CD14-positive monocyte (primary cell): ENCODE results near the gene UBA1. TPM values are rescaled to one million over a fixed set of nuclear protein-coding genes. Genes with fewer than 3 reads are reported as not detected.

Experiments used
- DNase-seq, 3 donors: peaks; one replicate each; pipeline ENCODE4 v3.0.0-alpha.2; 2011 to 2022
- H2AFZ ChIP-seq: 2 replicates; pipeline ENCODE4 v1.6.0; 2012; ENCODE audit warnings: mild to moderate bottlenecking, low read depth, low read length, inconsistent platforms; ENCODE audit not compliant: insufficient read depth, poor library complexity, severe bottlenecking
- H3K27ac ChIP-seq, 2 donors: 1 replicate in 1 of 2; 2 replicates in 1 of 2; pipeline ENCODE4 v1.5.1; 2012 to 2013; ENCODE audit warnings: low read length in 2 of 2, control low read depth in 1 of 2, inconsistent platforms in 1 of 2, low read depth in 1 of 2, mild to moderate bottlenecking in 1 of 2
- H3K27me3 ChIP-seq, 2 donors: one replicate each; pipeline versions ENCODE4 v1.6.0 to v1.6.1; 2011 to 2013; ENCODE audit warnings: low read length in 2 of 2; ENCODE audit not compliant: control insufficient read depth in 2 of 2, insufficient read depth in 2 of 2
- H3K36me3 ChIP-seq, 2 donors: replicated peaks in 1 of 2; 1 replicate in 1 of 2; 2 replicates in 1 of 2; pipeline versions ENCODE4 v1.5.1 to v1.6.1; 2012 to 2013; ENCODE audit warnings: low read length in 2 of 2, control low read depth in 1 of 2, inconsistent platforms in 1 of 2, mild to moderate bottlenecking in 1 of 2; ENCODE audit not compliant: insufficient read depth in 2 of 2, control insufficient read depth in 1 of 2
- H3K4me1 ChIP-seq, 2 donors: 1 replicate in 1 of 2; 2 replicates in 1 of 2; pipeline versions ENCODE4 v1.5.1 to v1.6.1; 2012 to 2013; ENCODE audit warnings: low read length in 2 of 2, control low read depth in 1 of 2, inconsistent platforms in 1 of 2, mild to moderate bottlenecking in 1 of 2, moderate library complexity in 1 of 2; ENCODE audit not compliant: insufficient read depth in 2 of 2, control insufficient read depth in 1 of 2
- H3K4me2 ChIP-seq: replicated peaks from 2 replicates; pipeline ENCODE3; 2012; ENCODE audit warnings: low read length, moderate library complexity, mild to moderate bottlenecking; ENCODE audit not compliant: poor library complexity, severe bottlenecking; ENCODE audit errors: extremely low read depth
- H3K4me3 ChIP-seq, 3 experiments: fragments of 200-600 bp in 1 of 3; sonication (generic) in 1 of 3; replicated peaks in 1 of 3; 1 replicate in 2 of 3; 2 replicates in 1 of 3; pipeline ENCODE4 v1.5.1; 2011 to 2013; ENCODE audit warnings: low read length in 3 of 3, mild to moderate bottlenecking in 3 of 3, control low read depth in 2 of 3, low read depth in 2 of 3, inconsistent platforms in 1 of 3, moderate library complexity in 1 of 3
- H3K79me2 ChIP-seq: 2 replicates; pipeline ENCODE4 v1.6.0; 2012; ENCODE audit warnings: mild to moderate bottlenecking, control low read depth, inconsistent platforms, low read length, moderate library complexity; ENCODE audit not compliant: insufficient read depth
- H3K9ac ChIP-seq: 2 replicates; pipeline ENCODE4 v1.6.0; 2017; ENCODE audit warnings: low read length, mild to moderate bottlenecking; ENCODE audit not compliant: insufficient read depth, poor library complexity, severe bottlenecking
- H3K9me3 ChIP-seq, 2 donors: replicated peaks in 1 of 2; 1 replicate in 1 of 2; 2 replicates in 1 of 2; pipeline versions ENCODE4 v1.5.1 to v1.6.1; 2012 to 2013; ENCODE audit warnings: low read length in 2 of 2, control low read depth in 1 of 2; ENCODE audit not compliant: control insufficient read depth in 1 of 2, insufficient read depth in 1 of 2
- H4K20me1 ChIP-seq: 2 replicates; pipeline ENCODE4 v1.6.0; 2012; ENCODE audit warnings: mild to moderate bottlenecking, low read length, control low read depth, moderate library complexity; ENCODE audit not compliant: insufficient read depth
- H3K27ac Mint-ChIP-seq, 7 donors: one replicate each; pipeline ENCODE4 v1.8.0; 2020; ENCODE audit warnings: mild to moderate bottlenecking in 7 of 7, mixed read lengths in 7 of 7, moderate library complexity in 6 of 7, inconsistent platforms in 2 of 7
- H3K27me3 Mint-ChIP-seq, 3 donors: one replicate each; pipeline ENCODE4 v1.8.0; 2021 to 2022; ENCODE audit warnings: low read depth in 3 of 3, mild to moderate bottlenecking in 3 of 3, mixed read lengths in 3 of 3, moderate library complexity in 3 of 3, inconsistent platforms in 1 of 3
- H3K36me3 Mint-ChIP-seq, 2 donors: one replicate each; pipeline ENCODE4 v1.8.0; 2020; ENCODE audit warnings: mixed read lengths in 2 of 2, inconsistent platforms in 1 of 2, mild to moderate bottlenecking in 1 of 2
- H3K4me1 Mint-ChIP-seq: one replicate; pipeline ENCODE4 v1.8.0; 2020; ENCODE audit warnings: mild to moderate bottlenecking, mixed read lengths
- H3K4me3 Mint-ChIP-seq, 2 donors: one replicate each; pipeline ENCODE4 v1.8.0; 2020; ENCODE audit warnings: mild to moderate bottlenecking in 2 of 2, mixed read lengths in 2 of 2, moderate library complexity in 1 of 2
- H3K9me3 Mint-ChIP-seq, 7 donors: one replicate each; pipeline ENCODE4 v1.8.0; 2020 to 2022; ENCODE audit warnings: mixed read lengths in 7 of 7, mild to moderate bottlenecking in 6 of 7, moderate library complexity in 6 of 7, inconsistent platforms in 2 of 7
- WGBS: methylation state at CpG from one replicate; pipeline ENCODE4 v1.1.5; 2013; ENCODE audit warnings: missing lambda C conversion rate; ENCODE audit not compliant: insufficient coverage; 5-methylcytosine and 5-hydroxymethylcytosine counted together
- intact Hi-C, 2 donors: fragments of 100-400 bp; cut with micrococcal nuclease; formaldehyde crosslinking; loops; one replicate each; pipeline versions ENCODE4 v1.15.0 to v1.15.1; 2023
- polyA plus RNA-seq, 3 donors: library from polyadenylated mRNA; depleted of rRNA in 1 of 3; unstranded in 2 of 3; stranded (reverse) in 1 of 3; fragments of 300-500 nt in 2 of 3; fragments of >200 nt in 1 of 3; fragmentation: Illumina TruSeq in 2 of 3; gene quantifications; 1 replicate in 2 of 3; 2 replicates in 1 of 3; pipeline ENCODE4 v1.2.3, GENCODE V29; 2012 to 2021
- TF ChIP-seq, protein P1 (sequence below): fragments of 200-600 bp; IDR thresholded peaks from one replicate; pipeline ENCODE4 v1.8.0; 2022; ENCODE audit warnings: antibody characterized with exemption, mild to moderate bottlenecking

UBA1 gene
- polyA plus RNA-seq, 3 donors, result 125 to 157 (median 150) TPM

DNA sequence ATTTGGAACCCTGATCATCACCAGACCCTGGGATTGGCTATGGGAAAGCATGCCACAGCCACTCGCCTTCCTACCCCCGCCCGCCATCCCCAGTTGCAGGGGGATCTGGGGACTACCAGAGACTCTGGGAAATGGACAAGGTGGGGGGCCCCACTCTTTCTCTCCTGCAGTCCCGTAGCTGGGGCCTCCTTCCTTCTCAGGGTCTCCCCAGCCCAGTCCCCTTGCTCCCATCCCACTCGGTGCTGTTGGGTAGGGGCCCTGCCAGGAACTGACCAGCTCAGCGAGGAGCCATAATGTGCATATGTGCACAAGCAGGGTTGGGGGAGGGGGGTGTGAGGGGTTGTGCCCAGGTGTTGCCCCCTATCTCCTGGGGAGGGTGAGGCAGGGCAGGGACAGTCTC, 35.8 kb downstream of the UBA1 start:
- no peak overlapping the region for H3K4me3 Mint-ChIP-seq
- TF ChIP-seq, protein P1, sequence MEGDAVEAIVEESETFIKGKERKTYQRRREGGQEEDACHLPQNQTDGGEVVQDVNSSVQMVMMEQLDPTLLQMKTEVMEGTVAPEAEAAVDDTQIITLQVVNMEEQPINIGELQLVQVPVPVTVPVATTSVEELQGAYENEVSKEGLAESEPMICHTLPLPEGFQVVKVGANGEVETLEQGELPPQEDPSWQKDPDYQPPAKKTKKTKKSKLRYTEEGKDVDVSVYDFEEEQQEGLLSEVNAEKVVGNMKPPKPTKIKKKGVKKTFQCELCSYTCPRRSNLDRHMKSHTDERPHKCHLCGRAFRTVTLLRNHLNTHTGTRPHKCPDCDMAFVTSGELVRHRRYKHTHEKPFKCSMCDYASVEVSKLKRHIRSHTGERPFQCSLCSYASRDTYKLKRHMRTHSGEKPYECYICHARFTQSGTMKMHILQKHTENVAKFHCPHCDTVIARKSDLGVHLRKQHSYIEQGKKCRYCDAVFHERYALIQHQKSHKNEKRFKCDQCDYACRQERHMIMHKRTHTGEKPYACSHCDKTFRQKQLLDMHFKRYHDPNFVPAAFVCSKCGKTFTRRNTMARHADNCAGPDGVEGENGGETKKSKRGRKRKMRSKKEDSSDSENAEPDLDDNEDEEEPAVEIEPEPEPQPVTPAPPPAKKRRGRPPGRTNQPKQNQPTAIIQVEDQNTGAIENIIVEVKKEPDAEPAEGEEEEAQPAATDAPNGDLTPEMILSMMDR, result no peak
- no peak for DNase-seq
- peaks cover 31 to 45% of the 10 kb centered on the region in 2 donors for H3K36me3 ChIP-seq
- peaks cover 8 to 14% of the 10 kb centered on the region in 2 donors for H3K4me1 ChIP-seq
- H3K36me3 Mint-ChIP-seq, result peaks cover 36 to 63% of the 10 kb centered on the region in 2 donors
- no peak overlapping the region for H2AFZ ChIP-seq
- no peaks in the 10 kb centered on the region for H3K9me3 ChIP-seq
- peaks cover 5% of the 10 kb centered on the region for H4K20me1 ChIP-seq
- H3K4me2 ChIP-seq, result no peak overlapping the region
- intact Hi-C loops, result no loop called here
- no CpG with 5 or more reads among the region's 6 CpGs for WGBS
- no peak overlapping the region for H3K27ac ChIP-seq
- peaks cover 1% of the 10 kb centered on the region for H3K4me1 Mint-ChIP-seq
- peaks cover 0 to 7% of the 10 kb centered on the region in 2 donors for H3K27me3 ChIP-seq
- peaks cover 0 to 14% (median 3%) of the 10 kb centered on the region in 7 donors for H3K9me3 Mint-ChIP-seq
- H3K79me2 ChIP-seq, result peaks cover 8% of the 10 kb centered on the region
- H3K9ac ChIP-seq, result no peak overlapping the region
- peaks cover 0 to 61% (median 0%) of the 10 kb centered on the region in 3 donors for H3K27me3 Mint-ChIP-seq
- no peak overlapping the region for H3K4me3 ChIP-seq
- no peak overlapping the region for H3K27ac Mint-ChIP-seq

DNA sequence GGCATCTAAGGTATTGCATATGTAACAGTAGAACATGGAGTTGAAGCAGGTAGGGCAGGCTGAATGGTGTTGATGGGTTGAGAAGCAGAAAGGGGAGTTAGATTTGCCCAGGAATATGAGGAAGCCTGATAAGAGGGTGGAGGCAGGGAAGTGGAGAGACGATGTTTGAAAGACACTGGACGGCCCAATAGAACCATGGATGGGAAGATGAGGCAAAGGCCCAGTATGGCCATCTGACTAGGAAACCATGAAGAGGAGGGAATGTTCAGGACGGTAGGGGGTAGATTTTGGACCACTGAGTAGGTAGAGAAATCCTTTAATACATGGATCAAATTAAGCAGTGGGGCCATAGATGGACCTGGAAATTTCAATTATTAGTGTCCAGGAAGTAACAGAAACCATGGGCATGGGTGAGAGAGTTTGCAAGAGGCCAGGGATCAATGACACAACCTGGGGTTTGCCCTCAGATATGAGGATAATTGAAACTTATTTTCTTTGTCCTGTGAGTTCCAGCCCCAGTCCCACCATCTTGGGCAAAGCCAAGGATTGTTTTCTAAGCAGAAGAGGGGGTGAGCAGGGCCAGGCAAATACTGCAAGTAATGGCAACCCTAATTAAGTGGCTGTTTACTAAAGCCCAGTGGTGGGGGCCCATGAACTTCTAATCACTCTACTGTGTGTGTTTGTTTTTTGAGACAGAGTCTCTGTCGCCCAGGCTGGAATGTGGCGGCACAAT, 36.7 kb downstream of the UBA1 start:
- Histone ChIP-seq H3K27ac (no peak overlapping the region), H3K36me3 (peaks cover 24 to 36% of the 10 kb centered on the region in 2 donors), H3K4me3 (no peak overlapping the region), H3K79me2 (peaks cover 10% of the 10 kb centered on the region), H3K4me2 (no peak overlapping the region), H3K9me3 (no peaks in the 10 kb centered on the region), H4K20me1 (peaks cover 5% of the 10 kb centered on the region), H2AFZ (no peak overlapping the region), H3K27me3 (peaks cover 0 to 11% of the 10 kb centered on the region in 2 donors), H3K9ac (no peak overlapping the region), H3K4me1 (peaks cover 8 to 14% of the 10 kb centered on the region in 2 donors)
- peaks cover 0 to 14% (median 3%) of the 10 kb centered on the region in 7 donors for H3K9me3 Mint-ChIP-seq
- peaks cover 27 to 54% of the 10 kb centered on the region in 2 donors for H3K36me3 Mint-ChIP-seq
- peaks cover 0 to 61% (median 0%) of the 10 kb centered on the region in 3 donors for H3K27me3 Mint-ChIP-seq
- intact Hi-C loops, result no loop called here
- TF ChIP-seq, protein P1, result no peak
- no peak for DNase-seq
- peaks cover 2% of the 10 kb centered on the region for H3K4me1 Mint-ChIP-seq
- H3K4me3 Mint-ChIP-seq, result no peak overlapping the region
- WGBS, result 80% methylated on average over 1 of the region's 5 CpGs
- peak overlapping the region in 5 of 7 donors; percentile 33 to 68 (median 46) for H3K27ac Mint-ChIP-seq
